HEK293 (cell line): Measurements from ENCODE around the gene PKM.

Source experiments
- CTCF ChIA-PET: fragments of 350-600 bp; formaldehyde crosslinking; extraction: SDS; loops from one replicate; lab custom pipeline; 2021; ENCODE audit warnings: antibody characterized with exemption; lab: Yijun Ruan, JAX
- POLR2A ChIA-PET: fragments of 300-600 bp; formaldehyde crosslinking; extraction: SDS; loops from one replicate; lab custom pipeline; 2020; ENCODE audit warnings: antibody characterized with exemption, inconsistent platforms; lab: Yijun Ruan, JAX
- H3K27ac ChIP-seq: fragments of 200-500 bp; sonication (Bioruptor generic); 2 replicates; pipeline ENCODE4 v1.5.1; 2014; ENCODE audit warnings: low read depth, low read length, control low read depth, inconsistent platforms; ENCODE audit errors: extremely low read depth
- H3K36me3 ChIP-seq, 2 experiments: fragments of 200-500 bp in 1 of 2; sonication (Bioruptor generic) in 1 of 2; 1 replicate in 1 of 2; 2 replicates in 1 of 2; pipeline ENCODE4 v1.5.1; 2014 to 2017; ENCODE audit warnings: inconsistent platforms in 2 of 2, low read length in 2 of 2; ENCODE audit not compliant: control insufficient read depth in 2 of 2, insufficient read depth in 1 of 2
- H3K4me1 ChIP-seq: fragments of 200-500 bp; sonication (Bioruptor generic); 2 replicates; pipeline ENCODE4 v1.5.1; 2014; ENCODE audit warnings: mild to moderate bottlenecking, low read length, inconsistent platforms; ENCODE audit not compliant: control insufficient read depth, insufficient read depth
- H3K4me3 ChIP-seq: 2 replicates; pipeline ENCODE4 v1.5.1; 2011; ENCODE audit warnings: low read depth, mild to moderate bottlenecking, control low read depth, low read length, moderate library complexity
- H3K9me3 ChIP-seq: fragments of 200-500 bp; sonication (Bioruptor generic); 2 replicates; pipeline ENCODE4 v1.5.1; 2014; ENCODE audit warnings: low read depth, low read length, inconsistent platforms; ENCODE audit not compliant: control insufficient read depth, insufficient read depth
- PRDM1 ChIP-seq: fragments of 450-650 bp; formaldehyde crosslinking; IDR thresholded peaks from 2 replicates; pipeline ENCODE4; 2016; ENCODE audit warnings: missing biosample characterization, missing genetic modification characterization
- RBAK ChIP-seq: fragments of 450-650 bp; formaldehyde crosslinking; IDR thresholded peaks from 2 replicates; pipeline ENCODE4 v1.5.1; 2016; ENCODE audit warnings: missing biosample characterization, missing genetic modification characterization
- SP7 ChIP-seq: fragments of 450-650 bp; formaldehyde crosslinking; IDR thresholded peaks from 2 replicates; pipeline ENCODE4 v1.5.1; 2016; ENCODE audit warnings: missing biosample characterization, missing genetic modification characterization
- YY1 ChIP-seq: fragments of 450-650 bp; formaldehyde crosslinking; IDR thresholded peaks from 2 replicates; pipeline ENCODE4 v1.5.1; 2018; ENCODE audit warnings: missing biosample characterization, missing genetic modification characterization
- ZBTB20 ChIP-seq: fragments of 450-650 bp; formaldehyde crosslinking; IDR thresholded peaks from 2 replicates; pipeline ENCODE4 v1.5.1; 2016; ENCODE audit warnings: missing biosample characterization, missing genetic modification characterization
- ZBTB8A ChIP-seq: fragments of 450-650 bp; formaldehyde crosslinking; IDR thresholded peaks from 2 replicates; pipeline ENCODE4 v1.5.1; 2016; ENCODE audit warnings: missing biosample characterization, missing genetic modification characterization
- ZEB2 ChIP-seq: fragments of 450-650 bp; formaldehyde crosslinking; IDR thresholded peaks from 2 replicates; pipeline ENCODE4 v1.5.1; 2016; ENCODE audit warnings: missing biosample characterization, missing genetic modification characterization
- ZFP69B ChIP-seq: fragments of 450-650 bp; formaldehyde crosslinking; IDR thresholded peaks from 2 replicates; pipeline ENCODE4 v1.5.1; 2016; ENCODE audit warnings: missing biosample characterization, missing genetic modification characterization
- ZNF121 ChIP-seq: fragments of 450-650 bp; formaldehyde crosslinking; IDR thresholded peaks from 2 replicates; pipeline ENCODE4 v1.5.1; 2016; ENCODE audit warnings: missing biosample characterization, missing genetic modification characterization
- ZNF174 ChIP-seq: fragments of 450-650 bp; formaldehyde crosslinking; IDR thresholded peaks from 2 replicates; pipeline ENCODE4 v1.5.0; 2017; ENCODE audit warnings: missing biosample characterization, mild to moderate bottlenecking, missing genetic modification characterization
- ZNF19 ChIP-seq: fragments of 450-650 bp; formaldehyde crosslinking; IDR thresholded peaks from 2 replicates; pipeline ENCODE4; 2016; ENCODE audit warnings: missing biosample characterization, missing genetic modification characterization, low read depth
- ZNF391 ChIP-seq: fragments of 450-650 bp; formaldehyde crosslinking; IDR thresholded peaks from 2 replicates; pipeline ENCODE4 v1.5.1; 2016; ENCODE audit warnings: low read depth, missing biosample characterization, missing genetic modification characterization, borderline replicate concordance
- ZNF416 ChIP-seq: fragments of 450-650 bp; formaldehyde crosslinking; IDR thresholded peaks from 2 replicates; pipeline ENCODE4 v1.5.1; 2016; ENCODE audit warnings: missing biosample characterization, missing genetic modification characterization
- ZNF521 ChIP-seq: fragments of 450-650 bp; formaldehyde crosslinking; IDR thresholded peaks from 2 replicates; pipeline ENCODE4 v1.5.1; 2017; ENCODE audit warnings: missing biosample characterization, mild to moderate bottlenecking, missing genetic modification characterization
- ZNF529 ChIP-seq: fragments of 450-650 bp; formaldehyde crosslinking; IDR thresholded peaks from 2 replicates; pipeline ENCODE4 v1.5.1; 2017; ENCODE audit warnings: missing genetic modification characterization, missing biosample characterization; ENCODE audit not compliant: insufficient replicate concordance
- ZNF664 ChIP-seq: fragments of 450-650 bp; formaldehyde crosslinking; IDR thresholded peaks from 2 replicates; pipeline ENCODE4 v1.5.1; 2016; ENCODE audit warnings: missing biosample characterization, missing genetic modification characterization
- TF ChIP-seq, protein P1 (sequence below): fragments of 450-650 bp; formaldehyde crosslinking; IDR thresholded peaks from 2 replicates; pipeline ENCODE4 v1.5.1; 2016; ENCODE audit warnings: missing biosample characterization, missing genetic modification characterization
- TF ChIP-seq, protein P2 (sequence below): fragments of 450-650 bp; formaldehyde crosslinking; IDR thresholded peaks from 2 replicates; pipeline ENCODE4 v1.5.1; 2016; ENCODE audit warnings: missing biosample characterization, missing genetic modification characterization
- TF ChIP-seq, protein P3 (sequence below): fragments of 450-650 bp; formaldehyde crosslinking; IDR thresholded peaks from 2 replicates; pipeline ENCODE4 v1.5.1; 2016; ENCODE audit warnings: missing biosample characterization, missing genetic modification characterization
- TF ChIP-seq, protein P4 (sequence below): fragments of 450-650 bp; formaldehyde crosslinking; conservative IDR thresholded peaks from 2 replicates; pipeline ENCODE4 v1.5.1; 2016; ENCODE audit warnings: low read depth, missing biosample characterization, missing genetic modification characterization

Gene PKM

DNA sequence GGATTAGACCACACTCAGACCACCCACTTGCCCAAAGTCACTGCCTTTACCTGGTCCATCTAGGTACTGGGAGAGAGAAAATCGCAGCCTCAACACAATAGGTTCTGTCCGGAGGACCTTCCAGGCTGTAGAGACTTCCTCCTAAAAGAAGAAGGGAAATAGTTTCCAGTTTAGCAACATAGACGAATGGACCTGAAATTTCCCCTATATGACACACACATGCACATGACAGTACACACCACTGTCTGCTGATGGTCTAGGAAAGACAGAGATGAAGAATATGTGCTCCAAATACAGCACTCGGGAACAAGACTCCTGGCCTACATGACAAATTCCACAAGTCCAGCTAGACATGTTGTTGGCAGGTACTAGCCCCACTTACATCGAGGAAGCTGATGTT lies 34.0 kb upstream of the PKM start:
- H3K36me3 ChIP-seq: peaks cover 93 to 99% of the 10 kb centered on the region in 2 experiments
- no peak overlapping the region for H3K27ac ChIP-seq
- no peaks in the 10 kb centered on the region for H3K4me1 ChIP-seq
- no peaks in the 10 kb centered on the region for H3K9me3 ChIP-seq
- ChIA-PET POLR2A (no interaction called here), CTCF (interaction anchor here (0.6 to 1.8 kb wide), 3 partner anchors 37 to 406 kb away, joined by 3 to 6 read pairs (median 4); no protein-coding TSS in a partner anchor)
- TF ChIP-seq, protein P1, sequence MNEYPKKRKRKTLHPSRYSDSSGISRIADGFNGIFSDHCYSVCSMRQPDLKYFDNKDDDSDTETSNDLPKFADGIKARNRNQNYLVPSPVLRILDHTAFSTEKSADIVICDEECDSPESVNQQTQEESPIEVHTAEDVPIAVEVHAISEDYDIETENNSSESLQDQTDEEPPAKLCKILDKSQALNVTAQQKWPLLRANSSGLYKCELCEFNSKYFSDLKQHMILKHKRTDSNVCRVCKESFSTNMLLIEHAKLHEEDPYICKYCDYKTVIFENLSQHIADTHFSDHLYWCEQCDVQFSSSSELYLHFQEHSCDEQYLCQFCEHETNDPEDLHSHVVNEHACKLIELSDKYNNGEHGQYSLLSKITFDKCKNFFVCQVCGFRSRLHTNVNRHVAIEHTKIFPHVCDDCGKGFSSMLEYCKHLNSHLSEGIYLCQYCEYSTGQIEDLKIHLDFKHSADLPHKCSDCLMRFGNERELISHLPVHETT: no peak
- TF ChIP-seq ZNF521 (tag by site-specific recombination): no peak
- no peak for TF ChIP-seq PRDM1 (tag by site-specific recombination)
- TF ChIP-seq ZNF19 (tag by site-specific recombination): no peak
- no peak for TF ChIP-seq ZNF391
- TF ChIP-seq, protein P2, sequence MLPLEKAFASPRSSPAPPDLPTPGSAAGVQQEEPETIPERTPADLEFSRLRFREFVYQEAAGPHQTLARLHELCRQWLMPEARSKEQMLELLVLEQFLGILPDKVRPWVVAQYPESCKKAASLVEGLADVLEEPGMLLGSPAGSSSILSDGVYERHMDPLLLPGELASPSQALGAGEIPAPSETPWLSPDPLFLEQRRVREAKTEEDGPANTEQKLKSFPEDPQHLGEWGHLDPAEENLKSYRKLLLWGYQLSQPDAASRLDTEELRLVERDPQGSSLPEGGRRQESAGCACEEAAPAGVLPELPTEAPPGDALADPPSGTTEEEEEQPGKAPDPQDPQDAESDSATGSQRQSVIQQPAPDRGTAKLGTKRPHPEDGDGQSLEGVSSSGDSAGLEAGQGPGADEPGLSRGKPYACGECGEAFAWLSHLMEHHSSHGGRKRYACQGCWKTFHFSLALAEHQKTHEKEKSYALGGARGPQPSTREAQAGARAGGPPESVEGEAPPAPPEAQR (tag by site-specific recombination): no peak
- no peak for TF ChIP-seq YY1 (tag by site-specific recombination)
- TF ChIP-seq ZNF416: no peak
- no peak for TF ChIP-seq ZNF174 (tag by site-specific recombination)
- no peak for TF ChIP-seq ZBTB20 (tag by site-specific recombination)
- TF ChIP-seq, protein P3, sequence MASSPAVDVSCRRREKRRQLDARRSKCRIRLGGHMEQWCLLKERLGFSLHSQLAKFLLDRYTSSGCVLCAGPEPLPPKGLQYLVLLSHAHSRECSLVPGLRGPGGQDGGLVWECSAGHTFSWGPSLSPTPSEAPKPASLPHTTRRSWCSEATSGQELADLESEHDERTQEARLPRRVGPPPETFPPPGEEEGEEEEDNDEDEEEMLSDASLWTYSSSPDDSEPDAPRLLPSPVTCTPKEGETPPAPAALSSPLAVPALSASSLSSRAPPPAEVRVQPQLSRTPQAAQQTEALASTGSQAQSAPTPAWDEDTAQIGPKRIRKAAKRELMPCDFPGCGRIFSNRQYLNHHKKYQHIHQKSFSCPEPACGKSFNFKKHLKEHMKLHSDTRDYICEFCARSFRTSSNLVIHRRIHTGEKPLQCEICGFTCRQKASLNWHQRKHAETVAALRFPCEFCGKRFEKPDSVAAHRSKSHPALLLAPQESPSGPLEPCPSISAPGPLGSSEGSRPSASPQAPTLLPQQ (tag by site-specific recombination): no peak
- no peak for TF ChIP-seq SP7 (tag by site-specific recombination)
- no peak for TF ChIP-seq ZNF664 (tag by site-specific recombination)
- no peak for TF ChIP-seq ZEB2 (tag by site-specific recombination)
- TF ChIP-seq ZFP69B (tag by site-specific recombination): no peak
- H3K4me3 ChIP-seq: no peak overlapping the region

DNA sequence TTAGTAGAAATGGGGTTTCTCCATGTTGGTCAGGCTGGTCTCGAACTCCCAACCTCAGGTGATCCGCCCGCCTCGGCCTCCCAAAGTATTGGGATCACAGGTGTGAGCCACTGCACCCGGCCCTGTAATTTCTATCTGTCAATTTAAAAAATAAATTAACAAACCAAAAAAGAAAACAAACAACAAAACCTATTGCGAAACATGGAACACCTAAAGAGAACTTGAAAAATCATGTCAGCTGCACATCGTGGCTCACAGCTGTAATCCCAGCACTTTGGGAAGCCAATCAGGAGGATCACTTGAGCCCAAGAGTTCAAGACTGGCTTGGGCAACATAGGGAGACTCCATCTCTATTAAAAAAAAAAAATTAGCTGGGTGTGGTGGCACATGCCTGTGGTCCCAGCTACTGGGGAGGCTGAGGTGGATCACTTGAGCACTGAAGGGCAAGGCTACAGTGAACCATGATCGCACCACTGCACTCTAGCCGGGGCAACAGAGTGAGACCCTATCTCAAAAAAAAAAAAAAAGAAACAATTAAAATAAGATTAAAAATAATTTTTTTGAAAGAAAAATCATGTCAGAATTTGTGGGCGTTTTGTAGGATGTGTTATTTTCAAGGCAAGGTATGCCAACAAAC lies 21.8 kb upstream of the PKM start:
- no peaks in the 10 kb centered on the region for H3K9me3 ChIP-seq
- ChIA-PET CTCF (interaction anchor here (0.7 kb wide), 1 partner anchor 874 kb away, joined by 3 read pairs; no protein-coding TSS in a partner anchor), POLR2A (no interaction called here)
- no peak for TF ChIP-seq RBAK (tag by site-specific recombination)
- no peak for TF ChIP-seq ZNF529 (tag by site-specific recombination)
- no peak for TF ChIP-seq ZBTB8A (tag by site-specific recombination)
- peak; percentile 78 for TF ChIP-seq ZNF121 (tag by site-specific recombination)
- TF ChIP-seq, protein P4, sequence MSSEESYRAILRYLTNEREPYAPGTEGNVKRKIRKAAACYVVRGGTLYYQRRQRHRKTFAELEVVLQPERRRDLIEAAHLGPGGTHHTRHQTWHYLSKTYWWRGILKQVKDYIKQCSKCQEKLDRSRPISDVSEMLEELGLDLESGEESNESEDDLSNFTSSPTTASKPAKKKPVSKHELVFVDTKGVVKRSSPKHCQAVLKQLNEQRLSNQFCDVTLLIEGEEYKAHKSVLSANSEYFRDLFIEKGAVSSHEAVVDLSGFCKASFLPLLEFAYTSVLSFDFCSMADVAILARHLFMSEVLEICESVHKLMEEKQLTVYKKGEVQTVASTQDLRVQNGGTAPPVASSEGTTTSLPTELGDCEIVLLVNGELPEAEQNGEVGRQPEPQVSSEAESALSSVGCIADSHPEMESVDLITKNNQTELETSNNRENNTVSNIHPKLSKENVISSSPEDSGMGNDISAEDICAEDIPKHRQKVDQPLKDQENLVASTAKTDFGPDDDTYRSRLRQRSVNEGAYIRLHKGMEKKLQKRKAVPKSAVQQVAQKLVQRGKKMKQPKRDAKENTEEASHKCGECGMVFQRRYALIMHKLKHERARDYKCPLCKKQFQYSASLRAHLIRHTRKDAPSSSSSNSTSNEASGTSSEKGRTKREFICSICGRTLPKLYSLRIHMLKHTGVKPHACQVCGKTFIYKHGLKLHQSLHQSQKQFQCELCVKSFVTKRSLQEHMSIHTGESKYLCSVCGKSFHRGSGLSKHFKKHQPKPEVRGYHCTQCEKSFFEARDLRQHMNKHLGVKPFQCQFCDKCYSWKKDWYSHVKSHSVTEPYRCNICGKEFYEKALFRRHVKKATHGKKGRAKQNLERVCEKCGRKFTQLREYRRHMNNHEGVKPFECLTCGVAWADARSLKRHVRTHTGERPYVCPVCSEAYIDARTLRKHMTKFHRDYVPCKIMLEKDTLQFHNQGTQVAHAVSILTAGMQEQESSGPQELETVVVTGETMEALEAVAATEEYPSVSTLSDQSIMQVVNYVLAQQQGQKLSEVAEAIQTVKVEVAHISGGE (tag by site-specific recombination): no peak
- H3K4me1 ChIP-seq: no peaks in the 10 kb centered on the region
- no peak overlapping the region for H3K4me3 ChIP-seq
- peaks cover 91 to 98% of the 10 kb centered on the region in 2 experiments for H3K36me3 ChIP-seq
- H3K27ac ChIP-seq: no peak overlapping the region
